Caco-2 (cell line): Measurements from ENCODE around the gene RTTN. TPM values are rescaled to one million over a fixed set of nuclear protein-coding genes. Genes with fewer than 3 reads are reported as not detected.
A peak's percentile ranks its signal among the peaks of the same experiment; 100 is the strongest.
"Not testable (repeated sequence)": the region's sequence is repeated elsewhere in the genome, so short reads cannot be mapped to it uniquely, and the experiment has no call there.

ENCODE experiments used
- Bru-seq: library from RNA; stranded (reverse); fragments of 400-500 nt; gene quantifications from one replicate; lab custom pipeline; 2021; lab: Mats Ljungman, UMichigan
- BruChase-seq, 2 experiments: library from RNA; stranded (reverse); fragments of 400-500 nt; gene quantifications; one replicate each; lab custom pipeline; 2021; lab: Mats Ljungman, UMichigan
- BruUV-seq: library from RNA; stranded (reverse); fragments of 400-500 nt; replicated peaks from 2 replicates; lab custom pipeline; 2021; lab: Mats Ljungman, UMichigan
- CTCF ChIA-PET: fragments of 300-600 bp; sonication (Branson Sonifier 250); formaldehyde crosslinking; loops from one replicate; lab custom pipeline; 2022; ENCODE audit warnings: antibody characterized with exemption; lab: Charles Lee
- POLR2A ChIA-PET: fragments of 300-600 bp; sonication (Branson Sonifier 250); formaldehyde crosslinking; loops from one replicate; lab custom pipeline; 2022; ENCODE audit warnings: antibody characterized with exemption; lab: Charles Lee
- DNase-seq, 2 experiments: peaks; one replicate each; pipeline versions ENCODE4 v3.0.0 to v3.0.0-alpha.2; 2020 to 2022
- H3K27me3 ChIP-seq: replicated peaks from 2 replicates; pipeline ENCODE4 v1.6.0; 2011; ENCODE audit warnings: low read length; ENCODE audit not compliant: control insufficient read depth, insufficient read depth
- H3K36me3 ChIP-seq: 2 replicates; pipeline ENCODE4 v1.5.1; 2011; ENCODE audit warnings: low read length; ENCODE audit not compliant: control insufficient read depth, insufficient read depth
- H3K4me1 ChIP-seq: fragments of 250-450 bp; sonication (Bioruptor Pico); 2 replicates; pipeline ENCODE4 v1.5.1; 2020; ENCODE audit warnings: mild to moderate bottlenecking
- H3K4me3 ChIP-seq: 2 replicates; pipeline ENCODE4 v1.5.1; 2011; ENCODE audit warnings: low read depth, mild to moderate bottlenecking, control low read depth, low read length
- H3K9me3 ChIP-seq: fragments of 250-450 bp; sonication (Bioruptor Pico); 2 replicates; pipeline ENCODE4 v1.5.1; 2020; ENCODE audit warnings: mild to moderate bottlenecking, moderate library complexity
- H3K27ac Mint-ChIP-seq: one replicate; pipeline ENCODE4 v1.8.0; 2022; ENCODE audit warnings: mixed read lengths; ENCODE audit not compliant: unreplicated experiment
- H3K27me3 Mint-ChIP-seq: one replicate; pipeline ENCODE4 v1.8.0; 2022; ENCODE audit warnings: mixed read lengths; ENCODE audit not compliant: insufficient read depth, unreplicated experiment
- H3K36me3 Mint-ChIP-seq: one replicate; pipeline ENCODE4 v1.8.0; 2022; ENCODE audit warnings: mild to moderate bottlenecking, mixed read lengths; ENCODE audit not compliant: insufficient read depth, unreplicated experiment
- H3K4me1 Mint-ChIP-seq: one replicate; pipeline ENCODE4 v1.8.0; 2022; ENCODE audit warnings: low read depth, mixed read lengths; ENCODE audit not compliant: unreplicated experiment
- H3K4me3 Mint-ChIP-seq: one replicate; pipeline ENCODE4 v1.8.0; 2022; ENCODE audit warnings: mild to moderate bottlenecking, moderate library complexity, mixed read lengths; ENCODE audit not compliant: unreplicated experiment
- H3K9me3 Mint-ChIP-seq: one replicate; pipeline ENCODE4 v1.8.0; 2022; ENCODE audit warnings: mixed read lengths; ENCODE audit not compliant: unreplicated experiment
- CTCF ChIP-seq, 2 experiments: fragments of 200-600 bp in 1 of 2; IDR thresholded peaks; 1 replicate in 1 of 2; 2 replicates in 1 of 2; pipeline versions ENCODE4 v1.5.1 to v1.8.0; 2011 to 2022; ENCODE audit warnings: antibody characterized with exemption in 1 of 2, control low read depth in 1 of 2, inconsistent platforms in 1 of 2, low read depth in 1 of 2, low read length in 1 of 2, mild to moderate bottlenecking in 1 of 2, moderate library complexity in 1 of 2; ENCODE audit not compliant: insufficient read depth in 1 of 2, severe bottlenecking in 1 of 2, unreplicated experiment in 1 of 2
- intact Hi-C: fragments of 100-400 bp; cut with micrococcal nuclease; formaldehyde crosslinking; loops from one replicate; pipeline ENCODE4 v1.10.0; 2022; ENCODE audit not compliant: unreplicated experiment
- long read RNA-seq: library from polyadenylated mRNA; stranded (forward); transcript quantifications from one replicate; pipeline ENCODE4 v2.0.0, GENCODE V29; 2022
- total RNA-seq: library from RNA; stranded (reverse); gene quantifications from 2 replicates; pipeline ENCODE4 v1.2.3, GENCODE V29; 2022

The RTTN gene
- total RNA-seq = 12.1 and 14.6 TPM in 2 replicates
- percentile 67 among the genes with signal in this experiment for Bru-seq, nascent RNA
- BruChase-seq, experiment 1, labeled RNA remaining after a 2-hour chase = percentile 69 among the genes with signal in this experiment
- percentile 60 among the genes with signal in this experiment for BruChase-seq, experiment 2, labeled RNA remaining after a 6-hour chase
- long read RNA-seq, full-length matches to known transcripts = 3 of 7 reads
- long read RNA-seq, partial matches to known transcripts = 1 of 7 reads
- long read RNA-seq, other reads (novel, unspliced or antisense) = 3 of 7 reads

GRCh38 chr18:70205421-70206397 lies at the start of gene RTTN:
RTTN (minus strand) TSS chr18:70205687; CDS start chr18:70205658, 29 bp downstream.
- H3K27ac Mint-ChIP-seq = peak within 1 kb of the TSS; percentile 95
- ChIA-PET CTCF (interaction anchor here (0.7 to 1.2 kb wide), 2 partner anchors 229 to 250 kb away, joined by 3 to 5 read pairs; no protein-coding TSS in a partner anchor), POLR2A (no interaction called here)
- peak; percentile 87 to 91 for DNase-seq
- no peaks in the 10 kb centered on the region for H3K36me3 ChIP-seq
- H3K36me3 Mint-ChIP-seq = peaks cover 7% of the 10 kb centered on the region
- H3K4me1 ChIP-seq = no peaks in the 10 kb centered on the region
- H3K4me3 ChIP-seq = peak within 1 kb of the TSS; percentile 69
- no peaks in the 10 kb centered on the region for H3K27me3 Mint-ChIP-seq
- no peaks in the 10 kb centered on the region for H3K4me1 Mint-ChIP-seq
- no peaks in the 10 kb centered on the region for H3K9me3 Mint-ChIP-seq
- BruUV-seq = no TSS peak
- intact Hi-C loops = loop anchor here (1.0 to 5.0 kb wide), 2 partner anchors 82 to 226 kb away; partner anchors contain the start of gene SOCS6
- peak within 1 kb of the TSS; percentile 83 for H3K4me3 Mint-ChIP-seq
- no peaks in the 10 kb centered on the region for H3K27me3 ChIP-seq
- TF ChIP-seq CTCF (IDR thresholded peaks at IDR 0.05; ENCODE audit: insufficient read depth in 1 of 2, low read depth in 1 of 2, low read length in 1 of 2, severe bottlenecking in 1 of 2, unreplicated experiment in 1 of 2) = no peak
- H3K9me3 ChIP-seq = no peaks in the 10 kb centered on the region

GRCh38 chr18:70250781-70251180 lies 45.3 kb upstream of the RTTN start:
- no peaks in the 10 kb centered on the region for H3K4me1 Mint-ChIP-seq
- ChIA-PET CTCF (no interaction called here), POLR2A (no interaction called here)
- H3K27me3 Mint-ChIP-seq = no peaks in the 10 kb centered on the region
- H3K36me3 ChIP-seq = no peaks in the 10 kb centered on the region
- H3K27me3 ChIP-seq = no peaks in the 10 kb centered on the region
- no peak for DNase-seq
- TF ChIP-seq CTCF (IDR thresholded peaks at IDR 0.05; ENCODE audit: insufficient read depth in 1 of 2, low read depth in 1 of 2, low read length in 1 of 2, severe bottlenecking in 1 of 2, unreplicated experiment in 1 of 2) = no peak
- no peaks in the 10 kb centered on the region for H3K9me3 ChIP-seq
- no peaks in the 10 kb centered on the region for H3K9me3 Mint-ChIP-seq
- no peak overlapping the region for H3K4me3 ChIP-seq
- no peaks in the 10 kb centered on the region for H3K36me3 Mint-ChIP-seq
- intact Hi-C loops = no loop called here
- H3K4me3 Mint-ChIP-seq = no peak overlapping the region
- H3K27ac Mint-ChIP-seq = no peak overlapping the region
- BruUV-seq = no TSS peak
- no peaks in the 10 kb centered on the region for H3K4me1 ChIP-seq

GRCh38 chr18:70249861-70250260 lies 44.4 kb upstream of the RTTN start:
- H3K36me3 Mint-ChIP-seq, H3K36me3 ChIP-seq, H3K27me3 Mint-ChIP-seq, CTCF ChIA-PET, H3K4me3 Mint-ChIP-seq, H3K9me3 ChIP-seq, H3K27ac Mint-ChIP-seq, H3K4me1 ChIP-seq, H3K9me3 Mint-ChIP-seq, intact Hi-C loops, BruUV-seq, DNase-seq, POLR2A ChIA-PET, H3K4me3 ChIP-seq, H3K4me1 Mint-ChIP-seq, H3K27me3 ChIP-seq: not testable (repeated sequence)
